SW 1271 (cell line): ENCODE data around the gene TMED3.
"Not testable (repeated sequence)": the region's sequence is repeated elsewhere in the genome, so short reads cannot be mapped to it uniquely, and the experiment has no call there.

Source experiments
- DNase-seq, 2 experiments: peaks; one replicate each; lab custom pipeline; 2025; lab: John Stamatoyannopoulos, UW

TMED3 gene

GRCh38 chr15:79316864-79317263 lies 6.0 kb downstream of the TMED3 start:
- DNase-seq = no peak

GRCh38 chr15:79319973-79320372 lies 9.1 kb downstream of the TMED3 start:
- DNase-seq = not testable (repeated sequence)

GRCh38 chr15:79321876-79322275 lies 11.0 kb downstream of the TMED3 start:
- DNase-seq = no peak

- DNase-seq = no peak
These were observed 11.4 kb downstream of the TMED3 start for GRCh38 chr15:79322306-79322705.

- no peak for DNase-seq
These were observed 12.0 kb downstream of the TMED3 start for GRCh38 chr15:79322945-79323344.

- DNase-seq = no peak
These were observed 18.3 kb downstream of the TMED3 start for GRCh38 chr15:79329171-79329611.

GRCh38 chr15:79332824-79333510 lies 22.1 kb downstream of the TMED3 start:
- DNase-seq = no peak

GRCh38 chr15:79337591-79337990 lies 26.7 kb downstream of the TMED3 start:
- no peak for DNase-seq

- DNase-seq = peak; percentile 37 to 60
These were observed 28.8 kb downstream of the TMED3 start for GRCh38 chr15:79339588-79340314.

- no peak for DNase-seq
These were observed 29.3 kb downstream of the TMED3 start for GRCh38 chr15:79340315-79340602.

GRCh38 chr15:79341396-79341795 lies 30.5 kb downstream of the TMED3 start:
- DNase-seq = no peak

- DNase-seq = no peak
These were observed 38.6 kb downstream of the TMED3 start for GRCh38 chr15:79349525-79349924.

- DNase-seq = no peak
These were observed 41.3 kb downstream of the TMED3 start for GRCh38 chr15:79352206-79352605.

- DNase-seq = no peak
These were observed 46.7 kb downstream of the TMED3 start for GRCh38 chr15:79357566-79357965.

- no peak for DNase-seq
These were observed 47.2 kb downstream of the TMED3 start for GRCh38 chr15:79358069-79358468.

GRCh38 chr15:79364571-79365240 lies 53.8 kb downstream of the TMED3 start:
- no peak for DNase-seq

- DNase-seq = no peak
These were observed 54.9 kb downstream of the TMED3 start for GRCh38 chr15:79365765-79366164.

- DNase-seq = no peak
These were observed 55.8 kb downstream of the TMED3 start for GRCh38 chr15:79366691-79367090.

- DNase-seq = no peak
These were observed 59.8 kb downstream of the TMED3 start for GRCh38 chr15:79370716-79371115.

- DNase-seq = no peak
These were observed 60.7 kb downstream of the TMED3 start for GRCh38 chr15:79371591-79371990.

GRCh38 chr15:79372428-79372827 lies 61.5 kb downstream of the TMED3 start:
- no peak for DNase-seq
